Endodermal cell (in vitro differentiated cells): ENCODE data around the gene OCSTAMP. TPM values are rescaled to one million over a fixed set of nuclear protein-coding genes. Genes with fewer than 3 reads are reported as not detected.

Source experiments
- DNase-seq: peaks from one replicate; pipeline ENCODE4 v3.0.0-alpha.2; 2017
- H3K27ac ChIP-seq: 2 replicates; pipeline ENCODE4 v1.5.1; 2013; ENCODE audit warnings: mild to moderate bottlenecking, low read depth, low read length, moderate library complexity
- H3K27me3 ChIP-seq: 2 replicates; pipeline ENCODE4 v1.6.1; 2013; ENCODE audit warnings: mild to moderate bottlenecking, low read length, moderate library complexity; ENCODE audit not compliant: insufficient read depth, control insufficient read depth, poor library complexity, severe bottlenecking
- H3K36me3 ChIP-seq: 2 replicates; pipeline ENCODE4 v1.7.0; 2013; ENCODE audit warnings: mild to moderate bottlenecking, low read length, moderate library complexity; ENCODE audit not compliant: control insufficient read depth, insufficient read depth
- H3K4me1 ChIP-seq: one replicate; pipeline ENCODE4 v1.7.0; 2013; ENCODE audit warnings: low read length; ENCODE audit not compliant: control insufficient read depth, insufficient read depth
- H3K4me3 ChIP-seq: 2 replicates; pipeline ENCODE4 v1.5.1; 2013; ENCODE audit warnings: mild to moderate bottlenecking, low read length, moderate library complexity
- H3K9ac ChIP-seq: 2 replicates; pipeline ENCODE4 v1.6.1; 2013; ENCODE audit warnings: mild to moderate bottlenecking, low read length, moderate library complexity; ENCODE audit not compliant: poor library complexity, severe bottlenecking; ENCODE audit errors: extremely low read depth
- H3K9me3 ChIP-seq: 2 replicates; pipeline ENCODE4 v1.6.1; 2013; ENCODE audit warnings: mild to moderate bottlenecking, low read length, moderate library complexity; ENCODE audit not compliant: control insufficient read depth
- H3K27ac Mint-ChIP-seq: 2 replicates; pipeline ENCODE4 v1.8.0; 2020; ENCODE audit warnings: mixed read lengths
- H3K27me3 Mint-ChIP-seq: 2 replicates; pipeline ENCODE4 v1.8.0; 2021; ENCODE audit warnings: mild to moderate bottlenecking, mixed read lengths; ENCODE audit not compliant: insufficient read depth
- H3K36me3 Mint-ChIP-seq: 2 replicates; pipeline ENCODE4 v1.8.0; 2020; ENCODE audit warnings: low read depth, mixed read lengths
- H3K4me1 Mint-ChIP-seq: 2 replicates; pipeline ENCODE4 v1.8.0; 2020; ENCODE audit warnings: mixed read lengths
- H3K4me3 Mint-ChIP-seq: 2 replicates; pipeline ENCODE4 v1.8.0; 2020; ENCODE audit warnings: mild to moderate bottlenecking, moderate library complexity, mixed read lengths
- H3K9me3 Mint-ChIP-seq: 2 replicates; pipeline ENCODE4 v1.8.0; 2020; ENCODE audit warnings: mild to moderate bottlenecking, mixed read lengths
- WGBS, 2 experiments: methylation state at CpG; one replicate each; pipeline versions ENCODE4 v1.1.5 to v1.1.7; 2013; ENCODE audit warnings: missing lambda C conversion rate in 2 of 2, mixed read lengths in 1 of 2; ENCODE audit not compliant: insufficient coverage in 1 of 2, insufficient read length in 1 of 2; 5-methylcytosine and 5-hydroxymethylcytosine counted together
- total RNA-seq, 2 donors: library from RNA; stranded (reverse); fragmentation: NEBNext Ultra II Directional in 1 of 2; extraction: Animal tissue kit (Norgen Biotek cat#: 25700) in 1 of 2; gene quantifications; 2 replicates in 1 of 2; 3 replicates in 1 of 2; pipeline ENCODE4 v1.2.1, GENCODE V29; 2021
- TF ChIP-seq, protein P1 (sequence below): fragments of 200-600 bp; sonication (generic); conservative IDR thresholded peaks from 2 replicates; pipeline ENCODE4 v1.5.0; 2021; ENCODE audit warnings: antibody characterized with exemption, mild to moderate bottlenecking

The OCSTAMP gene
- total RNA-seq, 2 donors from 2014 or later = not detected

DNA sequence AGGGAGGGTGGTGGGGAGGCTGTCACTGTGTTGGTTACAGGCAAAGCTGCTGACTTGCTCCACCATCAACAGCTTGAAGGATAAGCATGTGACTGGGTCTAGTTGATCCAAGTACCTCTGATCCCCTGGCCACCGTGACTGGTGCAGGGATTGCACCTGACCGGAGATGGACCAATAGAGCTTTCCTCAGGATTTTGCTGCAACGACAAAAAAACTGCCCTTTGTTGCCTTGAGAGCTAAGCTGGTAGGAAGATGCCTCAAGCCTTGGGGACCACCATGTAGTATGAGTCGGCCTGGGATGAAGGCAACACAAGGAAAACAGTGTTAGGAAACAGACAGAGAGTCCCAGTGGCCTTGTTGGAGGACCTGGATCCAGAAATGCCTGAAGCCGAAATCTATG is 1.8 kb downstream of the OCSTAMP start:
- Histone ChIP-seq H3K27ac (no peak overlapping the region), H3K27me3 (no peaks in the 10 kb centered on the region), H3K36me3 (no peaks in the 10 kb centered on the region), H3K9ac (no peak overlapping the region), H3K4me1 (no peaks in the 10 kb centered on the region), H3K4me3 (no peak overlapping the region), H3K9me3 (no peaks in the 10 kb centered on the region)
- DNase-seq = no peak
- no peaks in the 10 kb centered on the region for H3K36me3 Mint-ChIP-seq
- H3K4me1 Mint-ChIP-seq = peaks cover 12% of the 10 kb centered on the region
- no peaks in the 10 kb centered on the region for H3K27me3 Mint-ChIP-seq
- no peak overlapping the region for H3K27ac Mint-ChIP-seq
- TF ChIP-seq, protein P1, sequence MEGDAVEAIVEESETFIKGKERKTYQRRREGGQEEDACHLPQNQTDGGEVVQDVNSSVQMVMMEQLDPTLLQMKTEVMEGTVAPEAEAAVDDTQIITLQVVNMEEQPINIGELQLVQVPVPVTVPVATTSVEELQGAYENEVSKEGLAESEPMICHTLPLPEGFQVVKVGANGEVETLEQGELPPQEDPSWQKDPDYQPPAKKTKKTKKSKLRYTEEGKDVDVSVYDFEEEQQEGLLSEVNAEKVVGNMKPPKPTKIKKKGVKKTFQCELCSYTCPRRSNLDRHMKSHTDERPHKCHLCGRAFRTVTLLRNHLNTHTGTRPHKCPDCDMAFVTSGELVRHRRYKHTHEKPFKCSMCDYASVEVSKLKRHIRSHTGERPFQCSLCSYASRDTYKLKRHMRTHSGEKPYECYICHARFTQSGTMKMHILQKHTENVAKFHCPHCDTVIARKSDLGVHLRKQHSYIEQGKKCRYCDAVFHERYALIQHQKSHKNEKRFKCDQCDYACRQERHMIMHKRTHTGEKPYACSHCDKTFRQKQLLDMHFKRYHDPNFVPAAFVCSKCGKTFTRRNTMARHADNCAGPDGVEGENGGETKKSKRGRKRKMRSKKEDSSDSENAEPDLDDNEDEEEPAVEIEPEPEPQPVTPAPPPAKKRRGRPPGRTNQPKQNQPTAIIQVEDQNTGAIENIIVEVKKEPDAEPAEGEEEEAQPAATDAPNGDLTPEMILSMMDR = no peak
- no peak overlapping the region for H3K4me3 Mint-ChIP-seq
- 86 to 90% methylated on average over 5 of the region's 5 CpGs for WGBS, 2 experiments
- no peaks in the 10 kb centered on the region for H3K9me3 Mint-ChIP-seq

DNA sequence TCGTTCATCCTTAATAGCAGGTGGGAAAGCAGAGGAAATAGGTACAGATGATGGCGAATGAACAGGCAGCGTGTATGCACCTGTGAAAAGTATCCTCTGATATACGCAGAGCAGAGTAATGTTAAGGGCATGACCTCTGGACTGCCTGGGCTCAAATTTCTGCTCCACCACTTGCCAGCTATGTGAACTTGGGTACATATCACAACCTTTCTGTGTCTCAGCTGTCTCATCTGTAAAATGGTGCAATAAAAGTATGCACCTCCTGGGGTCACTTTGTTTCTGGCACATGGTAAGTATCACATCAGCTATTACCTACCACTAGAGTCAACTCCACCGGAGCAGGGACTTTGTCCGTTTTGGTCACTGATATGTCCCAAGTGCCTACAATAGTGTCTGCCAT is 2.5 kb downstream of the OCSTAMP start:
- no peak overlapping the region for H3K4me3 ChIP-seq
- H3K27ac ChIP-seq = no peak overlapping the region
- H3K27me3 ChIP-seq = no peaks in the 10 kb centered on the region
- H3K36me3 ChIP-seq = no peaks in the 10 kb centered on the region
- no peaks in the 10 kb centered on the region for H3K9me3 ChIP-seq
- TF ChIP-seq, protein P1 = no peak
- H3K4me1 ChIP-seq = no peaks in the 10 kb centered on the region
- Mint-ChIP-seq H3K4me1 (peaks cover 12% of the 10 kb centered on the region), H3K9me3 (no peaks in the 10 kb centered on the region), H3K27ac (no peak overlapping the region), H3K27me3 (no peaks in the 10 kb centered on the region), H3K4me3 (no peak overlapping the region), H3K36me3 (no peaks in the 10 kb centered on the region)
- 93 to 94% methylated on average over 5 to 6 of the region's 6 CpGs for WGBS, 2 experiments
- no peak overlapping the region for H3K9ac ChIP-seq
- no peak for DNase-seq

DNA sequence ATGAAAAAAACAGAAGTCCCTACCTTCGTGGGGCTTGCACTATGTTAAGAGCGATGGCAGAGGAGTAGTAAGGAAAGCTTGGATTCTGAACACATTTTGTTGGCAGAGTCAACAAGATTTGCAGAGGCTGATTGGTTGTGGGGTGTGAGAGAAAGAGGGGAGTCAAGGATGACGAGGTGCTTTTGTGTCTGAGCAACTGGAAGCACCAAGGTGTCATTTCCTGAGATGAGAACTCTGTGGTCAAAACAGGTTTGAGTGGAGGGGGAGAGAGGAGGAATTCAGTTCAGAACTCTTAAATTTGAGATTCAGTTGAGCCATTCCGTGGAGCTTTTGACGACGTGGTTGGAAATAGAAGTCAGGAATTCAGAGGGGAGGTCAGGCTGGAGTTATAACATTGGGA is 3.5 kb downstream of the OCSTAMP start:
- H3K9me3 ChIP-seq = no peaks in the 10 kb centered on the region
- no peak for DNase-seq
- H3K4me1 ChIP-seq = no peaks in the 10 kb centered on the region
- Mint-ChIP-seq H3K36me3 (no peaks in the 10 kb centered on the region), H3K9me3 (no peaks in the 10 kb centered on the region), H3K4me3 (no peak overlapping the region), H3K27me3 (no peaks in the 10 kb centered on the region), H3K4me1 (peaks cover under 1% of the 10 kb centered on the region), H3K27ac (no peak overlapping the region)
- H3K27ac ChIP-seq = no peak overlapping the region
- WGBS, 2 experiments = 87 to 94% methylated on average over 3 to 6 of the region's 6 CpGs
- TF ChIP-seq, protein P1 = no peak
- H3K9ac ChIP-seq = no peak overlapping the region
- no peak overlapping the region for H3K4me3 ChIP-seq
- no peaks in the 10 kb centered on the region for H3K36me3 ChIP-seq
- H3K27me3 ChIP-seq = no peaks in the 10 kb centered on the region
